K562 (cell line): ENCODE data around the gene GSK3B. TPM values are rescaled to one million over a fixed set of nuclear protein-coding genes. Genes with fewer than 3 reads are reported as not detected.

Experiments
- ATAC-seq: fragments of 200-7000 bp; cut with Tn5 transposase; 3 replicates; pipeline ENCODE4 v1.9.1; 2020; ENCODE audit warnings: moderate library complexity
- BruUV-seq: library from RNA; stranded (reverse); fragments of 400-500 nt; replicated peaks from 2 replicates; lab custom pipeline; 2021; lab: Mats Ljungman, UMichigan
- CTCF ChIA-PET: fragments of 300-600 bp; formaldehyde crosslinking; extraction: SDS; loops from one replicate; lab custom pipeline; 2021; ENCODE audit warnings: low intra/inter-chr PET ratio; lab: Yijun Ruan, JAX
- POLR2A ChIA-PET: fragments of 300-600, 350-650 bp; sonication (Branson Sonifier 250); formaldehyde crosslinking; extraction: SDS; loops from one replicate; lab custom pipeline; 2021; ENCODE audit warnings: antibody characterized with exemption, inconsistent platforms; lab: Yijun Ruan, JAX
- DNase-seq, 4 experiments: peaks; one replicate each; pipeline versions ENCODE4 v3.0.0 to v3.0.0-alpha.2; 2011 to 2018; ENCODE audit warnings: low spot score in 3 of 4, mixed read lengths in 3 of 4; ENCODE audit errors: extremely low read depth in 1 of 4
- FAIRE-seq: peaks from 2 replicates; lab custom pipeline; 2011; peaks lifted over from hg19 to GRCh38; lab: Jason Lieb, UNC
- H2AFZ ChIP-seq: 2 replicates; pipeline ENCODE4 v1.6.0; 2011; ENCODE audit warnings: low read depth, low read length, control low read depth, inconsistent platforms
- H3K27ac ChIP-seq: fragments of 200-600 bp; 3 replicates; pipeline ENCODE4 v1.8.0; 2011; ENCODE audit warnings: low read depth, mild to moderate bottlenecking, control low read depth, inconsistent platforms, low read length, moderate library complexity, mixed read lengths; ENCODE audit errors: extremely low read depth
- H3K27me3 ChIP-seq, 2 experiments: fragments of 300-600 bp in 1 of 2; 2 replicates in 1 of 2; 3 replicates in 1 of 2; pipeline versions ENCODE4 v1.6.0 to v1.8.0; 2011; ENCODE audit warnings: inconsistent platforms in 2 of 2, low read length in 2 of 2, mild to moderate bottlenecking in 1 of 2, mixed read lengths in 1 of 2, moderate library complexity in 1 of 2; ENCODE audit not compliant: control insufficient read depth in 2 of 2, insufficient read depth in 2 of 2
- H3K36me3 ChIP-seq: fragments of 300-600 bp; 3 replicates; pipeline ENCODE4 v1.8.0; 2011; ENCODE audit warnings: mild to moderate bottlenecking, low read length, inconsistent platforms; ENCODE audit not compliant: control insufficient read depth, insufficient read depth
- H3K4me1 ChIP-seq, 2 experiments: fragments of 200-600 bp in 1 of 2; replicated peaks in 1 of 2; 2 replicates in 1 of 2; 3 replicates in 1 of 2; pipeline versions ENCODE4 v1.5.1 to v1.8.0; 2011; ENCODE audit warnings: inconsistent platforms in 2 of 2, low read length in 2 of 2, mild to moderate bottlenecking in 1 of 2, mixed read lengths in 1 of 2, moderate library complexity in 1 of 2; ENCODE audit not compliant: control insufficient read depth in 2 of 2, insufficient read depth in 2 of 2
- H3K4me2 ChIP-seq: 2 replicates; pipeline ENCODE4 v1.6.1; 2011; ENCODE audit warnings: low read length, control low read depth, inconsistent platforms, mixed read lengths; ENCODE audit not compliant: insufficient read depth
- H3K4me3 ChIP-seq: fragments of 200-600 bp; sonication (generic), shearing (Covaris generic); 2 replicates; pipeline ENCODE4 v1.5.1; 2016; ENCODE audit warnings: control low read depth, inconsistent platforms
- H3K79me2 ChIP-seq: fragments of 200-600 bp; 3 replicates; pipeline ENCODE4 v1.8.0; 2011; ENCODE audit warnings: low read length, inconsistent platforms; ENCODE audit not compliant: control insufficient read depth, insufficient read depth
- H3K9ac ChIP-seq, 2 experiments: 2 replicates each; pipeline versions ENCODE4 v1.6.0 to v1.6.1; 2011; ENCODE audit warnings: low read depth in 2 of 2, low read length in 2 of 2, control low read depth in 1 of 2, inconsistent platforms in 1 of 2, mild to moderate bottlenecking in 1 of 2, mixed read lengths in 1 of 2; ENCODE audit not compliant: insufficient read depth in 1 of 2
- H3K9me1 ChIP-seq: one replicate; pipeline ENCODE4 v1.6.0; 2011; ENCODE audit warnings: inconsistent platforms, mild to moderate bottlenecking, low read length, moderate library complexity; ENCODE audit not compliant: control insufficient read depth, insufficient read depth
- H3K9me3 ChIP-seq: replicated peaks from 2 replicates; pipeline ENCODE4 v1.5.1; 2011; ENCODE audit warnings: low read depth, low read length, inconsistent platforms; ENCODE audit not compliant: control insufficient read depth, insufficient read depth
- H4K20me1 ChIP-seq: replicated peaks from 2 replicates; pipeline ENCODE4 v1.6.1; 2011; ENCODE audit warnings: low read length, inconsistent platforms, mixed read lengths; ENCODE audit not compliant: control insufficient read depth, insufficient read depth
- ZFX ChIP-seq: sonication (generic); formaldehyde crosslinking; IDR thresholded peaks from 2 replicates; pipeline ENCODE4 v1.8.0; 2022; ENCODE audit warnings: mild to moderate bottlenecking, missing genetic modification reagents, moderate library complexity
- ZNF347 ChIP-seq: fragments of 450-650 bp; formaldehyde crosslinking; IDR thresholded peaks from 2 replicates; pipeline ENCODE4 v1.4.0; 2020; ENCODE audit warnings: low read depth, mild to moderate bottlenecking, moderate library complexity
- WGBS: fragments of 100-300 bp; shearing (Covaris generic); methylation state at CpG from one replicate; pipeline ENCODE4 v1.1.6; 2016; ENCODE audit warnings: low coverage, mixed read lengths; ENCODE audit not compliant: insufficient coverage; ENCODE audit errors: missing lambda C conversion rate; 5-methylcytosine and 5-hydroxymethylcytosine counted together
- in situ Hi-C: fragments of 300-500 bp; cut with MboI; formaldehyde crosslinking; loops from 4 replicates; pipeline ENCODE4 v1.15.0; 2018; ENCODE audit warnings: inconsistent platforms, mixed read lengths
- intact Hi-C: fragments of 100-400 bp; cut with micrococcal nuclease; formaldehyde crosslinking; loops from 2 replicates; pipeline ENCODE4 v1.14.2; 2022
- polyA plus RNA-seq, 8 experiments: library from polyadenylated mRNA; depleted of rRNA in 4 of 8; stranded (reverse) in 5 of 8; unstranded in 3 of 8; fragments of >200 nt; fragmentation: Nextera tagmentation in 2 of 8; fragmentation: Illumina TruSeq in 1 of 8; extraction: Ambion mirVana in 2 of 8; extraction: Trizol in 1 of 8; gene quantifications; 2 replicates each; pipeline versions ENCODE4 v1.2.1 to v1.2.3, GENCODE V29; 2011 to 2014; ENCODE audit warnings: inconsistent platforms in 1 of 8, missing spikeins in 1 of 8
- total RNA-seq, 7 experiments: library from RNA; depleted of rRNA in 6 of 7; stranded (reverse); fragments of >200 nt in 6 of 7; fragmentation: Illumina TruSeq in 2 of 7; extraction: Trizol in 2 of 7; gene quantifications; 2 replicates each; pipeline versions ENCODE4 v1.2.1 to v1.2.3, GENCODE V29; 2011 to 2021; ENCODE audit warnings: low replicate concordance in 1 of 7
- TF ChIP-seq, protein P1 (sequence below): fragments of 200-400 bp; formaldehyde crosslinking; IDR thresholded peaks from 2 replicates; pipeline ENCODE4 v1.6.1; 2017; ENCODE audit warnings: mild to moderate bottlenecking, low read depth, low read length, moderate library complexity
- TF ChIP-seq, protein P2 (sequence below): IDR thresholded peaks from 3 replicates; pipeline ENCODE4 v1.6.1; 2011; ENCODE audit warnings: borderline replicate concordance, mild to moderate bottlenecking, moderate library complexity; ENCODE audit not compliant: insufficient read length; ENCODE audit errors: extremely low read depth
- TF ChIP-seq, protein P3 (sequence below): fragments of 250-450 bp; sonication (Bioruptor Pico); IDR thresholded peaks from 2 replicates; pipeline ENCODE4 v1.8.0; 2021; ENCODE audit warnings: moderate library complexity, mild to moderate bottlenecking, inconsistent platforms

GSK3B gene
- total and polyA plus RNA-seq, 9 of the 15 experiments (the other 6 are each of a cell fraction or from before 2014, with no cell fraction given): 4.7 to 25.0 (median 18.7) TPM

DNA sequence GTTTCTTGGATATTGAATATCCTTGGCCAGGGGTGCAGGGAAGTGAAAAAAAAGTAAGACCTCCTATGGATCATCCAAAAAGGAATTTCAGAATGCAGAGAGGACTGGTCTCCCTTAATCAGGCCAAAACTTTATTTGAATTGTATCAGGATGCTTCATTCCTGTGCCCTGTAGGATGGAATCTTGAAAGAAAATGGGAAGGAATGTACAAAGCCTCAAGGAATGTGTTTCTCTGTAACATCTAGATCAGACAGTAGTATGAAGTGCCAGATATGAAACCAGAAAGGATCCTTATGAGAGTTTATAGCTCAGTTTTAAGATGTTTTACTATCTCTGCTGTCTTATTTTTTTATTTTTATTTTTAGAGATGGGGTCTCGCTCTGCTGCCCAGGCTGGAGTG lies 6.5 kb upstream of the GSK3B start:
- peaks cover 3 to 4% of the 10 kb centered on the region in 2 experiments; a peak in 2 of 5 replicates for H3K4me1 ChIP-seq
- ChIA-PET CTCF (no interaction called here), POLR2A (interaction anchor here (2.1 kb wide), 1 partner anchor 10 kb away, joined by 4 read pairs; no protein-coding TSS in a partner anchor)
- H3K36me3 ChIP-seq: peaks cover 7% of the 10 kb centered on the region; the same call in 1 of the 3 replicates
- no peak overlapping the region for H3K4me3 ChIP-seq
- H2AFZ ChIP-seq: no peak overlapping the region
- ATAC-seq (no peak), FAIRE-seq (no peak), DNase-seq (no peak)
- peaks cover 24% of the 10 kb centered on the region for H3K79me2 ChIP-seq
- in situ Hi-C loops (no loop called here), intact Hi-C loops (no loop called here)
- H3K9ac ChIP-seq: no peak overlapping the region
- no peak overlapping the region for H3K4me2 ChIP-seq
- H3K27ac ChIP-seq: no peak overlapping the region
- TF ChIP-seq, protein P1, sequence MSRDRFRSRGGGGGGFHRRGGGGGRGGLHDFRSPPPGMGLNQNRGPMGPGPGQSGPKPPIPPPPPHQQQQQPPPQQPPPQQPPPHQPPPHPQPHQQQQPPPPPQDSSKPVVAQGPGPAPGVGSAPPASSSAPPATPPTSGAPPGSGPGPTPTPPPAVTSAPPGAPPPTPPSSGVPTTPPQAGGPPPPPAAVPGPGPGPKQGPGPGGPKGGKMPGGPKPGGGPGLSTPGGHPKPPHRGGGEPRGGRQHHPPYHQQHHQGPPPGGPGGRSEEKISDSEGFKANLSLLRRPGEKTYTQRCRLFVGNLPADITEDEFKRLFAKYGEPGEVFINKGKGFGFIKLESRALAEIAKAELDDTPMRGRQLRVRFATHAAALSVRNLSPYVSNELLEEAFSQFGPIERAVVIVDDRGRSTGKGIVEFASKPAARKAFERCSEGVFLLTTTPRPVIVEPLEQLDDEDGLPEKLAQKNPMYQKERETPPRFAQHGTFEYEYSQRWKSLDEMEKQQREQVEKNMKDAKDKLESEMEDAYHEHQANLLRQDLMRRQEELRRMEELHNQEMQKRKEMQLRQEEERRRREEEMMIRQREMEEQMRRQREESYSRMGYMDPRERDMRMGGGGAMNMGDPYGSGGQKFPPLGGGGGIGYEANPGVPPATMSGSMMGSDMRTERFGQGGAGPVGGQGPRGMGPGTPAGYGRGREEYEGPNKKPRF: no peak
- H3K9me3 ChIP-seq: no peaks in the 10 kb centered on the region
- BruUV-seq: no TSS peak
- H3K9me1 ChIP-seq: no peaks in the 10 kb centered on the region
- H4K20me1 ChIP-seq: no peaks in the 10 kb centered on the region
- no peaks in the 10 kb centered on the region for H3K27me3 ChIP-seq
- WGBS: 100% methylated on average over 1 of the region's 1 CpG

DNA sequence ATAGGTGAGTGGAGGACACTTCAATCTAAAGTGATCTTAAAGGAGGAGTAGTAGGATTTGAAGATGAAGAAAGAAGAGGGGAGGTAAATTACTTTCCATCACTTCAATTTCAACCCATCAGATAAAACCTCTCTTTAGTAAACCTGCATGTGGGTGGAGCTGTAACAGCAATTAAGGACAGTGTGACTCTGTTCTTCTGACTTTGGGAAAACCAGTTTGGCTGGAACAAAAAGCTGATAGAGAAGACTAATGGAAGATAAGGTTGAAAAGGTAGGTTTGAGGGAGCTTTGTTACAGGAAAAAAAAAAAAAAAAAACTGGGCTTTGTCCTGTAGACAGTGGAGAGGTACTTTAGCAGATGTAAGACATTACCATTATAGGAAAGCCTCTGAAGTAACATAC lies 4.5 kb upstream of the GSK3B start:
- H3K79me2 ChIP-seq: peaks cover 26% of the 10 kb centered on the region
- BruUV-seq: no TSS peak
- H3K4me2 ChIP-seq: no peak overlapping the region
- no peaks in the 10 kb centered on the region for H3K9me1 ChIP-seq
- in situ Hi-C loops (no loop called here), intact Hi-C loops (loop anchor here (5.0 to 10.0 kb wide), 3 partner anchors 164 to 456 kb away; partner anchors contain the start of gene LRRC58)
- CTCF ChIA-PET: no interaction called here
- H3K9ac ChIP-seq: no peak overlapping the region
- H3K27ac ChIP-seq: no peak overlapping the region
- POLR2A ChIA-PET: interaction anchor here (0.7 kb wide), 1 partner anchor 78 kb away, joined by 7 read pairs; no protein-coding TSS in a partner anchor
- H2AFZ ChIP-seq: no peak overlapping the region
- peaks cover 3 to 10% of the 10 kb centered on the region in 2 experiments; a peak in 3 of 5 replicates for H3K4me1 ChIP-seq
- no peak for DNase-seq
- H3K4me3 ChIP-seq: no peak overlapping the region
- no peaks in the 10 kb centered on the region for H3K27me3 ChIP-seq
- H4K20me1 ChIP-seq: no peaks in the 10 kb centered on the region
- FAIRE-seq: no peak
- H3K36me3 ChIP-seq: peaks cover 7% of the 10 kb centered on the region; the same call in 1 of the 3 replicates
- H3K9me3 ChIP-seq: no peaks in the 10 kb centered on the region
- ATAC-seq: no peak
- TF ChIP-seq ZFX (CRISPR knock-in tag) (no peak), ZNF347 (CRISPR knock-in tag) (no peak)
- TF ChIP-seq, protein P2, sequence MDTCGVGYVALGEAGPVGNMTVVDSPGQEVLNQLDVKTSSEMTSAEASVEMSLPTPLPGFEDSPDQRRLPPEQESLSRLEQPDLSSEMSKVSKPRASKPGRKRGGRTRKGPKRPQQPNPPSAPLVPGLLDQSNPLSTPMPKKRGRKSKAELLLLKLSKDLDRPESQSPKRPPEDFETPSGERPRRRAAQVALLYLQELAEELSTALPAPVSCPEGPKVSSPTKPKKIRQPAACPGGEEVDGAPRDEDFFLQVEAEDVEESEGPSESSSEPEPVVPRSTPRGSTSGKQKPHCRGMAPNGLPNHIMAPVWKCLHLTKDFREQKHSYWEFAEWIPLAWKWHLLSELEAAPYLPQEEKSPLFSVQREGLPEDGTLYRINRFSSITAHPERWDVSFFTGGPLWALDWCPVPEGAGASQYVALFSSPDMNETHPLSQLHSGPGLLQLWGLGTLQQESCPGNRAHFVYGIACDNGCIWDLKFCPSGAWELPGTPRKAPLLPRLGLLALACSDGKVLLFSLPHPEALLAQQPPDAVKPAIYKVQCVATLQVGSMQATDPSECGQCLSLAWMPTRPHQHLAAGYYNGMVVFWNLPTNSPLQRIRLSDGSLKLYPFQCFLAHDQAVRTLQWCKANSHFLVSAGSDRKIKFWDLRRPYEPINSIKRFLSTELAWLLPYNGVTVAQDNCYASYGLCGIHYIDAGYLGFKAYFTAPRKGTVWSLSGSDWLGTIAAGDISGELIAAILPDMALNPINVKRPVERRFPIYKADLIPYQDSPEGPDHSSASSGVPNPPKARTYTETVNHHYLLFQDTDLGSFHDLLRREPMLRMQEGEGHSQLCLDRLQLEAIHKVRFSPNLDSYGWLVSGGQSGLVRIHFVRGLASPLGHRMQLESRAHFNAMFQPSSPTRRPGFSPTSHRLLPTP: no peak
- TF ChIP-seq, protein P3, sequence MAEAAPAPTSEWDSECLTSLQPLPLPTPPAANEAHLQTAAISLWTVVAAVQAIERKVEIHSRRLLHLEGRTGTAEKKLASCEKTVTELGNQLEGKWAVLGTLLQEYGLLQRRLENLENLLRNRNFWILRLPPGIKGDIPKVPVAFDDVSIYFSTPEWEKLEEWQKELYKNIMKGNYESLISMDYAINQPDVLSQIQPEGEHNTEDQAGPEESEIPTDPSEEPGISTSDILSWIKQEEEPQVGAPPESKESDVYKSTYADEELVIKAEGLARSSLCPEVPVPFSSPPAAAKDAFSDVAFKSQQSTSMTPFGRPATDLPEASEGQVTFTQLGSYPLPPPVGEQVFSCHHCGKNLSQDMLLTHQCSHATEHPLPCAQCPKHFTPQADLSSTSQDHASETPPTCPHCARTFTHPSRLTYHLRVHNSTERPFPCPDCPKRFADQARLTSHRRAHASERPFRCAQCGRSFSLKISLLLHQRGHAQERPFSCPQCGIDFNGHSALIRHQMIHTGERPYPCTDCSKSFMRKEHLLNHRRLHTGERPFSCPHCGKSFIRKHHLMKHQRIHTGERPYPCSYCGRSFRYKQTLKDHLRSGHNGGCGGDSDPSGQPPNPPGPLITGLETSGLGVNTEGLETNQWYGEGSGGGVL (CRISPR knock-in tag): no peak
